Endothelial cell of umbilical vein (primary cell): ENCODE data around the gene NOTCH2.
"Not testable (repeated sequence)": the region's sequence is repeated elsewhere in the genome, so short reads cannot be mapped to it uniquely, and the experiment has no call there.

ENCODE experiments used
- CTCF ChIP-seq, 2 donors: IDR thresholded peaks; 1 replicate in 1 of 2; 2 replicates in 1 of 2; pipeline ENCODE4 v1.5.1; 2011; ENCODE audit warnings: low read length in 2 of 2, mild to moderate bottlenecking in 2 of 2, moderate library complexity in 2 of 2, control low read depth in 1 of 2, inconsistent platforms in 1 of 2, low read depth in 1 of 2; ENCODE audit not compliant: insufficient read depth in 1 of 2; ENCODE audit errors: extremely low read depth in 1 of 2
- JUN ChIP-seq: IDR thresholded peaks from 2 replicates; pipeline ENCODE4 v1.6.1; 2011; ENCODE audit warnings: borderline replicate concordance, low read depth; ENCODE audit not compliant: insufficient read length, insufficient read depth
- POLR2A ChIP-seq: IDR thresholded peaks from 2 replicates; pipeline ENCODE4 v1.6.1; 2012; ENCODE audit warnings: low read depth, mild to moderate bottlenecking, control low read depth, low read length
- POLR2AphosphoS5 ChIP-seq: IDR thresholded peaks from 2 replicates; pipeline ENCODE4 v1.6.1; 2012; ENCODE audit warnings: low read depth, mild to moderate bottlenecking, control low read depth, low read length, moderate library complexity; ENCODE audit not compliant: insufficient read depth

- not testable (repeated sequence) for TF ChIP-seq POLR2A; POLR2AphosphoS5; CTCF (IDR thresholded peaks at IDR 0.05; ENCODE audit: extremely low read depth in 1 of 2, insufficient read depth in 1 of 2, low read depth in 1 of 2, low read length in 2 of 2); JUN
These were observed 45.7 kb downstream of the NOTCH2 start for GRCh38 chr1:120023791-120024190.
